Measurements from ENCODE around the gene SUPT4H1. TPM values are rescaled to one million over a fixed set of nuclear protein-coding genes. Genes with fewer than 3 reads are reported as not detected.

The SUPT4H1 gene
- polyA plus RNA-seq, 2 donors: 39.9 to 80.8 TPM

DNA sequence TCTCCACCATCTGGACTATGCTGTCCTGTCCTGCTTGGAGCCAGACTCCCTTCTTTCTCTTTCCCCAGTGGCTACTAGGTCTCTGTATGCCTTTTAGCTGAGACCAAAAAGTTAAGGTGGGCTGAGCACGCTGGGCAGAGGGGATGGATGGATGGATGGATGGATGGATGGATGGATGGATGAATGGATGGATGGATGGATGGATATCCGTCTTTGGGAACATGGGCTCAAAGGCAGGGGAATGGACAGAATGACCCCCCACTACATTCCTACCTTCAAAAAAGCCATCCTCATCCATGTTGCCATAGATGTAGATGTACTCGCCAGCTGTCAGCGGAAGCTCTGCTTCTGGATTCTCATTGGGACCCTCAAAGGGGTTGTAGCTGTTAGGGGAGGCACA lies 36.3 kb downstream of the SUPT4H1 start:
- H3K36me3 ChIP-seq (ENCODE audit: control insufficient read depth in 2 of 2, insufficient read depth in 2 of 2, low read length in 1 of 2): peaks cover 0 to under 1% of the 10 kb centered on the region in 2 donors
- no peaks in the 10 kb centered on the region for H3K9me3 ChIP-seq (ENCODE audit: control insufficient read depth in 2 of 2, insufficient read depth in 1 of 2, low read depth in 1 of 2, low read length in 1 of 2)
- 93 to 95% methylated on average over 4 of the region's 4 CpGs for WGBS, 2 donors
- H3K27ac ChIP-seq (ENCODE audit: low read depth in 2 of 2, low read length in 1 of 2): no peak overlapping the region
- H3K27me3 ChIP-seq (ENCODE audit: control insufficient read depth in 1 of 2, insufficient read depth in 2 of 2, low read length in 2 of 2): no peaks in the 10 kb centered on the region
- no peak overlapping the region for H3K4me3 ChIP-seq (ENCODE audit: low read depth in 1 of 2, low read length in 2 of 2)
- H3K4me1 ChIP-seq (ENCODE audit: control insufficient read depth in 2 of 2, insufficient read depth in 2 of 2, low read length in 1 of 2): no peaks in the 10 kb centered on the region

DNA sequence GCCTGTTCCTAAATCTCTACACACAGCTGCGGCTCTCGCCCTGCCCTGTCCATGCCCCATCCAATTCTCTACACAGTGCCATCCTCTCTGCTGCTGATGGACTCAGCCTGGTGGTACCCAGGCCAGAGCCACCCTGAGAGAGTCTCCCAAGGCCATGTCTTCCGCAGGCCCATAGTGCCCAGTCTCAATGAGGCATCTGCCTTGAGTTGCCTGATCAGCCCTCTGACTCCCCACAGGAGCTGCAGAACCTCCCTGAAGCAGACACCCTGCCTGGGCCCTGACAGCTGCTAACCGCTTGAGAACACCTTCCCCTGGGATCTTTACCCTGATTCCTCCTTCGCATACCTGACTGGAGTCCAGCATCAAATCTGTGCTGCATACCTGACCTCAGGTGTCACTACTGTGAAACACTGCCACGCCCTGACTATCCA lies 36.7 kb downstream of the SUPT4H1 start:
- H3K4me1 ChIP-seq (ENCODE audit: control insufficient read depth in 2 of 2, insufficient read depth in 2 of 2, low read length in 1 of 2): no peaks in the 10 kb centered on the region
- 91 to 92% methylated on average over 6 of the region's 6 CpGs for WGBS, 2 donors
- H3K27me3 ChIP-seq (ENCODE audit: control insufficient read depth in 1 of 2, insufficient read depth in 2 of 2, low read length in 2 of 2): no peaks in the 10 kb centered on the region
- H3K27ac ChIP-seq (ENCODE audit: low read depth in 2 of 2, low read length in 1 of 2): no peak overlapping the region
- H3K9me3 ChIP-seq (ENCODE audit: control insufficient read depth in 2 of 2, insufficient read depth in 1 of 2, low read depth in 1 of 2, low read length in 1 of 2): no peaks in the 10 kb centered on the region
- H3K4me3 ChIP-seq (ENCODE audit: low read depth in 1 of 2, low read length in 2 of 2): no peak overlapping the region
- H3K36me3 ChIP-seq (ENCODE audit: control insufficient read depth in 2 of 2, insufficient read depth in 2 of 2, low read length in 1 of 2): no peaks in the 10 kb centered on the region

DNA sequence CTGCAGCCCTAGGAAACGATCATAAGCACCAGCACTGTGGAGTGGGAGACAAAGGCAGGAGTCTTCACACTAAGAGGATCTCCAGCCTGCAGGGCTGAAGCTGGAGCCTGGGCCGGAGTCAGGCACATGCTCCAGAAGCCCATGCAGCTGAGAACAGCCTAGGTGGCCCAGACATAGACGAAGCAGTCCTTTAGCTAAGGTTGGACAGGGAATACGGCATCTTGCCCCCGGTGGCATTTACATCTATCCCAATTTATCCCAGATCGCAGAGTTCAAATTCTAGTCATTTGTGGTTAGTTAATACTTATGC lies 37.3 kb downstream of the SUPT4H1 start:
- Histone ChIP-seq H3K27me3 (ENCODE audit: control insufficient read depth in 1 of 2, insufficient read depth in 2 of 2, low read length in 2 of 2) (no peaks in the 10 kb centered on the region), H3K4me1 (ENCODE audit: control insufficient read depth in 2 of 2, insufficient read depth in 2 of 2, low read length in 1 of 2) (no peaks in the 10 kb centered on the region), H3K9me3 (ENCODE audit: control insufficient read depth in 2 of 2, insufficient read depth in 1 of 2, low read depth in 1 of 2, low read length in 1 of 2) (no peaks in the 10 kb centered on the region), H3K27ac (ENCODE audit: low read depth in 2 of 2, low read length in 1 of 2) (no peak overlapping the region), H3K36me3 (ENCODE audit: control insufficient read depth in 2 of 2, insufficient read depth in 2 of 2, low read length in 1 of 2) (no peaks in the 10 kb centered on the region), H3K4me3 (ENCODE audit: low read depth in 1 of 2, low read length in 2 of 2) (no peak overlapping the region)
- WGBS, 2 donors: 87 to 89% methylated on average over 6 of the region's 6 CpGs

GRCh38 chr17:58313815-58314705 lies 37.9 kb downstream of the SUPT4H1 start:
- Histone ChIP-seq H3K27me3 (ENCODE audit: control insufficient read depth in 1 of 2, insufficient read depth in 2 of 2, low read length in 2 of 2) (no peaks in the 10 kb centered on the region), H3K4me3 (ENCODE audit: low read depth in 1 of 2, low read length in 2 of 2) (no peak overlapping the region), H3K27ac (ENCODE audit: low read depth in 2 of 2, low read length in 1 of 2) (no peak overlapping the region), H3K36me3 (ENCODE audit: control insufficient read depth in 2 of 2, insufficient read depth in 2 of 2, low read length in 1 of 2) (peaks cover 0 to 1% of the 10 kb centered on the region in 2 donors), H3K4me1 (ENCODE audit: control insufficient read depth in 2 of 2, insufficient read depth in 2 of 2, low read length in 1 of 2) (no peaks in the 10 kb centered on the region), H3K9me3 (ENCODE audit: control insufficient read depth in 2 of 2, insufficient read depth in 1 of 2, low read depth in 1 of 2, low read length in 1 of 2) (no peaks in the 10 kb centered on the region)
- 63 to 70% methylated on average over 7 of the region's 7 CpGs for WGBS, 2 donors

DNA sequence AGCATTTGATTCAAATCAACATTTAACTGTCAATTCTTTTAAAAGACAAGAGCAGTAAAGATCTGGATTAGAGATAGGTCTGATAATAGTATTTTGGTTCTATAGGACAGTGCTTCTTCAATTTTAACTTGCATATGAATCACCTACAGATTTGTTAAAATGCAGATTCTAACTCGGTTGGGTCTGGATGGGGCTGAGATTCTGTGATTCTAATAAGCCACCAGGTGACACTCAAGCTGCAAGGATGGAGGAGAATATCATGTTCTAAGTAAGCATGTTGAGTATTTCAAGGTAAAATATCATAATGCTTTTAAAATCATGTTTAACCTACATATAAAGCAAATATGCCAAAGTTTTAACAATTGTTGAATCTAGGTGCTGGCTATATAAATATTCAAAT lies 39.2 kb downstream of the SUPT4H1 start:
- H3K4me1 ChIP-seq (ENCODE audit: control insufficient read depth in 2 of 2, insufficient read depth in 2 of 2, low read length in 1 of 2): no peaks in the 10 kb centered on the region
- H3K4me3 ChIP-seq (ENCODE audit: low read depth in 1 of 2, low read length in 2 of 2): no peak overlapping the region
- H3K27me3 ChIP-seq (ENCODE audit: control insufficient read depth in 1 of 2, insufficient read depth in 2 of 2, low read length in 2 of 2): no peaks in the 10 kb centered on the region
- H3K27ac ChIP-seq (ENCODE audit: low read depth in 2 of 2, low read length in 1 of 2): no peak overlapping the region
- H3K36me3 ChIP-seq (ENCODE audit: control insufficient read depth in 2 of 2, insufficient read depth in 2 of 2, low read length in 1 of 2): peaks cover 0 to 2% of the 10 kb centered on the region in 2 donors
- WGBS, 2 donors: 48% methylated on average over 1 of the region's 1 CpG
- H3K9me3 ChIP-seq (ENCODE audit: control insufficient read depth in 2 of 2, insufficient read depth in 1 of 2, low read depth in 1 of 2, low read length in 1 of 2): peaks cover 0 to 2% of the 10 kb centered on the region in 2 donors

GRCh38 chr17:58312021-58312630 lies 39.9 kb downstream of the SUPT4H1 start:
- Histone ChIP-seq H3K4me1 (ENCODE audit: control insufficient read depth in 2 of 2, insufficient read depth in 2 of 2, low read length in 1 of 2) (no peaks in the 10 kb centered on the region), H3K27ac (ENCODE audit: low read depth in 2 of 2, low read length in 1 of 2) (no peak overlapping the region), H3K36me3 (ENCODE audit: control insufficient read depth in 2 of 2, insufficient read depth in 2 of 2, low read length in 1 of 2) (peaks cover 0 to 2% of the 10 kb centered on the region in 2 donors), H3K27me3 (ENCODE audit: control insufficient read depth in 1 of 2, insufficient read depth in 2 of 2, low read length in 2 of 2) (no peaks in the 10 kb centered on the region), H3K4me3 (ENCODE audit: low read depth in 1 of 2, low read length in 2 of 2) (no peak overlapping the region), H3K9me3 (ENCODE audit: control insufficient read depth in 2 of 2, insufficient read depth in 1 of 2, low read depth in 1 of 2, low read length in 1 of 2) (peaks cover 0 to 2% of the 10 kb centered on the region in 2 donors)
- WGBS, 2 donors: 91% methylated on average over 23 of the region's 23 CpGs

- WGBS, 2 donors: 88 to 93% methylated on average over 9 of the region's 9 CpGs
- H3K27ac ChIP-seq (ENCODE audit: low read depth in 2 of 2, low read length in 1 of 2): no peak overlapping the region
- peaks cover 0 to 2% of the 10 kb centered on the region in 2 donors for H3K36me3 ChIP-seq (ENCODE audit: control insufficient read depth in 2 of 2, insufficient read depth in 2 of 2, low read length in 1 of 2)
- H3K27me3 ChIP-seq (ENCODE audit: control insufficient read depth in 1 of 2, insufficient read depth in 2 of 2, low read length in 2 of 2): no peaks in the 10 kb centered on the region
- peaks cover 0 to 2% of the 10 kb centered on the region in 2 donors for H3K9me3 ChIP-seq (ENCODE audit: control insufficient read depth in 2 of 2, insufficient read depth in 1 of 2, low read depth in 1 of 2, low read length in 1 of 2)
- no peaks in the 10 kb centered on the region for H3K4me1 ChIP-seq (ENCODE audit: control insufficient read depth in 2 of 2, insufficient read depth in 2 of 2, low read length in 1 of 2)
- no peak overlapping the region for H3K4me3 ChIP-seq (ENCODE audit: low read depth in 1 of 2, low read length in 2 of 2)
Observed at GRCh38 chr17:58311429-58311894, 40.5 kb downstream of the SUPT4H1 start.

- no peak overlapping the region for H3K4me3 ChIP-seq (ENCODE audit: low read depth in 1 of 2, low read length in 2 of 2)
- H3K36me3 ChIP-seq (ENCODE audit: control insufficient read depth in 2 of 2, insufficient read depth in 2 of 2, low read length in 1 of 2): peaks cover 0 to 2% of the 10 kb centered on the region in 2 donors
- H3K27me3 ChIP-seq (ENCODE audit: control insufficient read depth in 1 of 2, insufficient read depth in 2 of 2, low read length in 2 of 2): no peaks in the 10 kb centered on the region
- H3K27ac ChIP-seq (ENCODE audit: low read depth in 2 of 2, low read length in 1 of 2): no peak overlapping the region
- 89 to 93% methylated on average over 21 to 23 of the region's 23 CpGs for WGBS, 2 donors
- H3K9me3 ChIP-seq (ENCODE audit: control insufficient read depth in 2 of 2, insufficient read depth in 1 of 2, low read depth in 1 of 2, low read length in 1 of 2): peaks cover 0 to 2% of the 10 kb centered on the region in 2 donors
- H3K4me1 ChIP-seq (ENCODE audit: control insufficient read depth in 2 of 2, insufficient read depth in 2 of 2, low read length in 1 of 2): no peaks in the 10 kb centered on the region
Observed at GRCh38 chr17:58310511-58311428, 41.2 kb downstream of the SUPT4H1 start.

- 73 to 80% methylated on average over 5 of the region's 5 CpGs for whole genome bisulfite sequencing, 2 donors
- Histone ChIP-seq H3K36me3 (ENCODE audit: control insufficient read depth in 2 of 2, insufficient read depth in 2 of 2, low read length in 1 of 2) (peaks cover 0 to 2% of the 10 kb centered on the region in 2 donors), H3K27me3 (ENCODE audit: control insufficient read depth in 1 of 2, insufficient read depth in 2 of 2, low read length in 2 of 2) (no peaks in the 10 kb centered on the region), H3K4me1 (ENCODE audit: control insufficient read depth in 2 of 2, insufficient read depth in 2 of 2, low read length in 1 of 2) (no peaks in the 10 kb centered on the region), H3K4me3 (ENCODE audit: low read depth in 1 of 2, low read length in 2 of 2) (no peak overlapping the region), H3K9me3 (ENCODE audit: control insufficient read depth in 2 of 2, insufficient read depth in 1 of 2, low read depth in 1 of 2, low read length in 1 of 2) (peaks cover 0 to 2% of the 10 kb centered on the region in 2 donors), H3K27ac (ENCODE audit: low read depth in 2 of 2, low read length in 1 of 2) (no peak overlapping the region)
Observed at GRCh38 chr17:58309918-58310259, 42.1 kb downstream of the SUPT4H1 start.
